ENCODE data around the gene GALNT10.

The GALNT10 gene

GRCh38 chr5:154451957-154452356, 261.4 kb downstream of the GALNT10 start:
- no peak overlapping the region for H3K9ac ChIP-seq (ENCODE audit: low read length)
- H3K27me3 ChIP-seq (ENCODE audit: control insufficient read depth, insufficient read depth, low read length), result no peaks in the 10 kb centered on the region
- H3K27ac ChIP-seq (ENCODE audit: low read depth, low read length), result no peak overlapping the region
- peaks cover 6% of the 10 kb centered on the region for H3K4me1 ChIP-seq (ENCODE audit: control insufficient read depth, insufficient read depth, low read length)
- no peak overlapping the region for H3K4me3 ChIP-seq (ENCODE audit: low read length)
- peaks cover 27% of the 10 kb centered on the region for H3K36me3 ChIP-seq (ENCODE audit: control insufficient read depth, insufficient read depth, low read length)

DNA sequence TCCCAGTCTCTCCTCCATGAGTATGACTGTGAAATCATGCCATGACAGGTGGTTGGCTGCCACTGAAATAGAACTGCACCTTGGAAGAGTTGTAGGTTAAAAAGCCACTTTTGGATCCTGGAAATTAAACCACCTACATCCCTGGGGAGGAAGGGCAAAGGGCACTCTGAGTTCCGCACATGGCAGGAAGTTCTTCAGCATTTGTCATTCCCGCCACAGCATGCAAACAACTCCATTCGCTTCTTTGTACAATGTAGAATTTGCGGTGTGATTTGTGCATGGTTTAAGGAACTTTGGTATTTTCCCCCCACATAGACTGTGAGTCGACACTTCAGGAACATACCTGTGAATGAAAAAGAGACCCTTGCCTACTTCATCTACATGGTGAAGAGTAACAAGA, 265.1 kb downstream of the GALNT10 start:
- H3K27ac ChIP-seq (ENCODE audit: low read depth, low read length), result no peak overlapping the region
- peaks cover 4% of the 10 kb centered on the region for H3K4me1 ChIP-seq (ENCODE audit: control insufficient read depth, insufficient read depth, low read length)
- no peaks in the 10 kb centered on the region for H3K27me3 ChIP-seq (ENCODE audit: control insufficient read depth, insufficient read depth, low read length)
- peaks cover 26% of the 10 kb centered on the region for H3K36me3 ChIP-seq (ENCODE audit: control insufficient read depth, insufficient read depth, low read length)
- no peak overlapping the region for H3K9ac ChIP-seq (ENCODE audit: low read length)
- no peak overlapping the region for H3K4me3 ChIP-seq (ENCODE audit: low read length)

GRCh38 chr5:154456540-154456939, 266.0 kb downstream of the GALNT10 start:
- no peak overlapping the region for H3K9ac ChIP-seq (ENCODE audit: low read length)
- H3K4me1 ChIP-seq (ENCODE audit: control insufficient read depth, insufficient read depth, low read length), result peaks cover 4% of the 10 kb centered on the region
- H3K27ac ChIP-seq (ENCODE audit: low read depth, low read length), result no peak overlapping the region
- no peak overlapping the region for H3K4me3 ChIP-seq (ENCODE audit: low read length)
- no peaks in the 10 kb centered on the region for H3K27me3 ChIP-seq (ENCODE audit: control insufficient read depth, insufficient read depth, low read length)
- H3K36me3 ChIP-seq (ENCODE audit: control insufficient read depth, insufficient read depth, low read length), result peaks cover 19% of the 10 kb centered on the region

- Histone ChIP-seq H3K27ac (ENCODE audit: low read depth, low read length) (no peak overlapping the region), H3K4me1 (ENCODE audit: control insufficient read depth, insufficient read depth, low read length) (peaks cover 4% of the 10 kb centered on the region), H3K4me3 (ENCODE audit: low read length) (no peak overlapping the region), H3K27me3 (ENCODE audit: control insufficient read depth, insufficient read depth, low read length) (no peaks in the 10 kb centered on the region), H3K9ac (ENCODE audit: low read length) (no peak overlapping the region), H3K36me3 (ENCODE audit: control insufficient read depth, insufficient read depth, low read length) (peaks cover 9% of the 10 kb centered on the region)
Measured at GRCh38 chr5:154459015-154459414, 268.5 kb downstream of the GALNT10 start.

DNA sequence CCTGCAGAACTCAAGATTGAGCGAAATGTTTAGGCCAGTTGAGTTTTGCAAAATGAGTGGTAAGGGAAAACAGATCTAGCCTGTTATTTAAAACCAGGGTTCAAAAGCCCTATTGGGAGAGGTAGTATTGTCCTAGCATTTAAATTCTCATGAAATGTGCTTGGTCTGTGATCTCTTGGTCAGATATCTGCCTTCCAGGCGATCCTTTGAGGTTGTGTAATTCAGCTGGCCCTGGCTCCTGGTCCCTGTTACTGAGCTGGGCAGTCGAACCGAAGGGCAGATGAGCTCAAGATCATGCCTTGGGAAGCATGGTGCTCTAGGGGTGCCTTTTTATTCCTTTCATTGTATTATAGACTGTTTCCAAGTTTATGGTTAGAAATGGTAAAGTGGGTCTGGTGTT, 269.6 kb downstream of the GALNT10 start:
- H3K9ac ChIP-seq (ENCODE audit: low read length), result no peak overlapping the region
- peaks cover 4% of the 10 kb centered on the region for H3K36me3 ChIP-seq (ENCODE audit: control insufficient read depth, insufficient read depth, low read length)
- no peak overlapping the region for H3K4me3 ChIP-seq (ENCODE audit: low read length)
- no peak overlapping the region for H3K27ac ChIP-seq (ENCODE audit: low read depth, low read length)
- H3K4me1 ChIP-seq (ENCODE audit: control insufficient read depth, insufficient read depth, low read length), result peaks cover 4% of the 10 kb centered on the region
- no peaks in the 10 kb centered on the region for H3K27me3 ChIP-seq (ENCODE audit: control insufficient read depth, insufficient read depth, low read length)

GRCh38 chr5:154461531-154461930, 271.0 kb downstream of the GALNT10 start:
- H3K36me3 ChIP-seq (ENCODE audit: control insufficient read depth, insufficient read depth, low read length), result no peaks in the 10 kb centered on the region

GRCh38 chr5:154464438-154464837, 273.9 kb downstream of the GALNT10 start:
- Histone ChIP-seq H3K9ac (ENCODE audit: low read length) (no peak overlapping the region), H3K36me3 (ENCODE audit: control insufficient read depth, insufficient read depth, low read length) (no peaks in the 10 kb centered on the region), H3K4me3 (ENCODE audit: low read length) (no peak overlapping the region), H3K4me1 (ENCODE audit: control insufficient read depth, insufficient read depth, low read length) (peaks cover 4% of the 10 kb centered on the region), H3K27me3 (ENCODE audit: control insufficient read depth, insufficient read depth, low read length) (no peaks in the 10 kb centered on the region), H3K27ac (ENCODE audit: low read depth, low read length) (no peak overlapping the region)

More at GRCh38 chr5:154461531-154461930, 271.0 kb downstream of the GALNT10 start:
- Histone ChIP-seq H3K27me3 (ENCODE audit: control insufficient read depth, insufficient read depth, low read length) (no peaks in the 10 kb centered on the region), H3K4me1 (ENCODE audit: control insufficient read depth, insufficient read depth, low read length) (peaks cover 4% of the 10 kb centered on the region), H3K9ac (ENCODE audit: low read length) (no peak overlapping the region), H3K4me3 (ENCODE audit: low read length) (no peak overlapping the region), H3K27ac (ENCODE audit: low read depth, low read length) (no peak overlapping the region)

- Histone ChIP-seq H3K4me3 (ENCODE audit: low read length) (no peak overlapping the region), H3K4me1 (ENCODE audit: control insufficient read depth, insufficient read depth, low read length) (peaks cover 6% of the 10 kb centered on the region), H3K36me3 (ENCODE audit: control insufficient read depth, insufficient read depth, low read length) (no peaks in the 10 kb centered on the region), H3K9ac (ENCODE audit: low read length) (no peak overlapping the region), H3K27ac (ENCODE audit: low read depth, low read length) (no peak overlapping the region), H3K27me3 (ENCODE audit: control insufficient read depth, insufficient read depth, low read length) (no peaks in the 10 kb centered on the region)
Measured at GRCh38 chr5:154465169-154465568, 274.6 kb downstream of the GALNT10 start.

GRCh38 chr5:154466147-154466546, 275.6 kb downstream of the GALNT10 start:
- Histone ChIP-seq H3K4me3 (ENCODE audit: low read length) (no peak overlapping the region), H3K9ac (ENCODE audit: low read length) (no peak overlapping the region), H3K27me3 (ENCODE audit: control insufficient read depth, insufficient read depth, low read length) (peaks cover 4% of the 10 kb centered on the region), H3K4me1 (ENCODE audit: control insufficient read depth, insufficient read depth, low read length) (peaks cover 14% of the 10 kb centered on the region), H3K36me3 (ENCODE audit: control insufficient read depth, insufficient read depth, low read length) (no peaks in the 10 kb centered on the region), H3K27ac (ENCODE audit: low read depth, low read length) (no peak overlapping the region)

DNA sequence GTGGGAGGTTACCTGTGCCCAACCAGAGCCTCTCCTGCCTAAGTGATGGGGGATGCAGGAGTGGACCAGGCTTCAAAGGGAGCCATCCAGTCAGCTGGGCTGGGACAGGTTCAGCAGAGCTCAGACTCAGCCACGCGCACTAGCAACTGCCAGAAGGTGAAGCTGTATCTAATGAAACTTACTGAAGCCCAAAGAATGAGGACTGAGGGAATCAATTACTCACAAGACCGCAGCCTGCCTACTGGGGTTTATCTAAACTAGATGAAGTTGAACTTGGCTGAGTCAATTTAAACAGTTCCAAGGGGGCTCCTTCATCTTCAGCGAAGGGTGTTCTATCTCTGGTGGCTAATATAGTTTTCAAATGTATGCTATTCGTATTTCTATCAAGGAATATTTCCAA, 276.1 kb downstream of the GALNT10 start:
- Histone ChIP-seq H3K9ac (ENCODE audit: low read length) (no peak overlapping the region), H3K4me3 (ENCODE audit: low read length) (no peak overlapping the region), H3K4me1 (ENCODE audit: control insufficient read depth, insufficient read depth, low read length) (peaks cover 19% of the 10 kb centered on the region), H3K36me3 (ENCODE audit: control insufficient read depth, insufficient read depth, low read length) (no peaks in the 10 kb centered on the region), H3K27ac (ENCODE audit: low read depth, low read length) (no peak overlapping the region), H3K27me3 (ENCODE audit: control insufficient read depth, insufficient read depth, low read length) (peaks cover 5% of the 10 kb centered on the region)

DNA sequence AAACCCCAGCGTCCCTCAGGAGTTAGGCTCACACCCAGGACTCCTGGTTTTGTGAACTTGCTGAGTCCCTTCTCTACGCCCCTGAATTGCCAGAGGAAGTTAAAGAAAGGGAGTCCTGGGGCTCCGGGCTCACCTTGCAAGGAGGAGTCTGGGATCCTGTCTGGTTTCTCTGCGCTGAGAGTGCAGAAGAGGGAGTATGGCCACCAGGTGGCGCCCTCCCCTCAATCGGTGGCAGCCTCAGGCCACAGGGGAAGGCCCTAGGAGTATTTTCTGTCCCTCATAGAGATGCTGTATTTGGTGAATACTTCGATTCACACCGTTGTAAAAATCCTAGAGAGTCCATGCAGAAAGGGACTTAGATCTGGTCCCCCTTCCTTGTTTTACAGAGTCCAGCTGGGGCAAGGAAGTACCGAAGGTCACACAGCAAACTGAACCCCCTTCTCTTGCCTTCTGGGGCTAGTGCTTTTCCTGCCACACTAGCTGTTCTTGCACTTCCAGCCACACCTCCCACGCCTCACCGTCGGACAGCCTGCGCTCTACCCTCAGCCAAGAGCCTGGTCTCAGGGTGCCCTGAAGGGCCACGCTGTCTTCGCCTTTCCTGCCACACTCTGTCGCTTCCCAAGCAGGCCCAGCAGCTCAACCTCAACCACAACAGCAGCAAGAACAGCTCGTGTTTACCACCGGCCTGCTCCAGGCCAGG, 277.3 kb downstream of the GALNT10 start:
- peak overlapping the region; percentile 53 for H3K27ac ChIP-seq (ENCODE audit: low read depth, low read length)
- no peak overlapping the region for H3K9ac ChIP-seq (ENCODE audit: low read length)
- peaks cover 9% of the 10 kb centered on the region for H3K27me3 ChIP-seq (ENCODE audit: control insufficient read depth, insufficient read depth, low read length)
- no peaks in the 10 kb centered on the region for H3K36me3 ChIP-seq (ENCODE audit: control insufficient read depth, insufficient read depth, low read length)
- no peak overlapping the region for H3K4me3 ChIP-seq (ENCODE audit: low read length)
- peaks cover 25% of the 10 kb centered on the region for H3K4me1 ChIP-seq (ENCODE audit: control insufficient read depth, insufficient read depth, low read length)

GRCh38 chr5:154470137-154470536, 279.6 kb downstream of the GALNT10 start:
- Histone ChIP-seq H3K36me3 (ENCODE audit: control insufficient read depth, insufficient read depth, low read length) (peaks cover 2% of the 10 kb centered on the region), H3K4me1 (ENCODE audit: control insufficient read depth, insufficient read depth, low read length) (peaks cover 25% of the 10 kb centered on the region), H3K9ac (ENCODE audit: low read length) (no peak overlapping the region), H3K4me3 (ENCODE audit: low read length) (no peak overlapping the region), H3K27ac (ENCODE audit: low read depth, low read length) (peak overlapping the region; percentile 80), H3K27me3 (ENCODE audit: control insufficient read depth, insufficient read depth, low read length) (peaks cover 23% of the 10 kb centered on the region)
